NT2/D1 (cell line): ENCODE results near the gene GPATCH2.

Source experiments
- SUZ12 ChIP-seq: IDR thresholded peaks from 2 replicates; pipeline ENCODE4 v1.6.1; 2011; ENCODE audit not compliant: insufficient read length, insufficient read depth; ENCODE audit errors: extremely low read depth
- YY1 ChIP-seq: IDR thresholded peaks from 2 replicates; pipeline ENCODE4 v1.6.1; 2011; ENCODE audit not compliant: insufficient read length, insufficient read depth

GRCh38 chr1:217498209-217498608 lies 132.7 kb downstream of the GPATCH2 start:
- TF ChIP-seq YY1 = no peak
- TF ChIP-seq SUZ12 = no peak
